Thyroid gland (tissue), 4 donors: ENCODE results near the gene BACE1-AS.

Source experiments
- CTCF ChIP-seq, 6 experiments: fragments of 200-600 bp in 3 of 6; fragments of 450-650 bp in 3 of 6; sonication (generic) in 3 of 6; IDR thresholded peaks; one replicate each; pipeline ENCODE4 v1.5.1; 2016 to 2019; ENCODE audit warnings: antibody characterized with exemption in 6 of 6, mild to moderate bottlenecking in 2 of 6, inconsistent platforms in 1 of 6, moderate library complexity in 1 of 6
- POLR2A ChIP-seq, 2 donors: fragments of 450-650 bp; IDR thresholded peaks; one replicate each; pipeline ENCODE4 v1.6.1; 2017; ENCODE audit warnings: antibody characterized with exemption in 2 of 2, mild to moderate bottlenecking in 2 of 2, moderate library complexity in 1 of 2

GRCh38 chr11:117292616-117293015, 1.5 kb downstream of the BACE1-AS start:
- TF ChIP-seq CTCF (IDR thresholded peaks at IDR 0.05) (no peak), POLR2A (IDR thresholded peaks at IDR 0.05) (no peak)
